LoVo (cell line): ENCODE results near the gene ZNF345.

Experiments
- DNase-seq: peaks from one replicate; pipeline ENCODE4 v3.0.0-alpha.2; 2016; ENCODE audit warnings: low spot score

Gene ZNF345

DNA sequence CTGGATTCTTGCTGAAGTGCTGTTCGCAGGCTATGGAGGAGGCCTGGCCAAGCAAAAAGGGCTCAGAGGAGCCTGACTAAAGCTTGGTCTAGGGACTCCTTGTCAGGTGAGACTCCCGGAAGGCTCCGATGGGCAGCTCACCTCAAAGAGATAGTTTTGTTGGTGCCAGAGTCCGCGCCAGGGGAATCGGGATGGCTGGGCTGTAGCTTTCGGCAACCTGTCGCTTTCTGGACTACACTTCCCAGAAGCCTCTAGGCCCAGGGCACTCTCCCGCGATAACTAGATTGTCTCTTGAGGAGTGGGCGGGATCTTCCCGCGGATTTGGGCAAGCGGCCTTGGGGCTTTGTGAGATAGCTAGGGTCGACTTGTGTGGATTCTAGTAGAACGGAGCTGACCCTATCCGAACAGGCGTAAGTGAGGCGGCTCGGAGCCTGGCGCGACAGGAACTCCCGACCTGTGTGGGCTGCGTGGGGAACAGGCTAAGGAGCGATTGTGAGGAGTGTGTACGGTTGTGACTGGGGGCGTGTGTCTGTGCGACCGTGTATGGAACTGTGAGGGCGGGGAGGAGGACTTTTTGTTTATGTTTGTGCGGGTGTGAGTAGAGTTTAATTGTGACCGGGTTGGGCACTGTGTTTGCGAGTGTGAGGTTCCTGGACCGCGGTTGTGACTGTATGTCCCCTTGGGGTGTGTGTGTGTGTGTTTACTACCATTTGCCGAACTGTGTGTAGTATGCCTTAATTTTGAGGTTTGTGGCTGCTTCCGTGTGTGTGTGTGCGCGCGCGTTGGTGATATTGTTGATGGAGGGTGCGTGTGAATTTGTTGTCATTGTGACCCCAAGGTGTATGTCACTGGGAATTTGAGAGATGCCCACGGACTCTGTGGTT, at the start of gene ZNF345:
TSS of gene ZNF345 (plus strand) at position 318 of the 884 bp plus-strand sequence. CDS start 25,955 bp downstream, outside the sequence.
- no peak for DNase-seq

DNA sequence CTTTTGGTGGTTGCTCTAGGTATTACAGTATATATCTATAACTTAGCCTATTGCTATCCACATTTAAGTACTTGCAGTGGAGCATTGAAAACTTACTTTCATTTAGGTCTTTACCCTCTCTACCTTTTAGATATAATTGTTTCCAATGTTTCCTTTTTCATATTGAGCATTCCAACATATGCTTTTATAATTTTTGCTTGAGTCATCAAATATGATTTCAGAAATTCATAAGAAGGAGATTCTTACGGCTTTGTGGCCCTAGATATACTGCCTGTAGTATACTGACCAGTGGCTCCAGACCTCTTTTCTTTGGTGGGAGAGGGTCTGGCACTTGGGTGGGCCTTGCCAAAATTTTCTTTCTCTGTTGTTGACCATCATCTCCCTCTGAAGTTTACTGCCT, 45.3 kb upstream of the ZNF345 start:
- DNase-seq = no peak

DNA sequence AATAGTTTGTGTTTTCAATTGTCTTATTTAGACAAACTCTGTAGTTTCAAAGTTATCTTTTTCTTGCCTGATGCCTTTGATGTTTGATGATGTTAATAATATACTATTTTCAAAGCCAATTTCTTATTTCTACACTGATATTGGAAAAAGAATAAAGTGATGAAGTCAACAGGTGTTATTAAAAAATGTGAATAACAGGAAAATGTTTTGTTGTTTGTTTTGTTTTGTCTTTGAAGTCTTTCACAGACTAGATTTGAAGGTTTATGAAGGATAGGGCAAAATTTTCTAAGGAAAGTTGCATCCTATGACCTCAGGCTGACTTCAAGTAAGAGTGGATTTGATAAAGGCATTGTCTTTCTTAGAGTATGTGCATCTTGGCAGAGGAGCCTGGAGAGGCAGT, 43.6 kb upstream of the ZNF345 start:
- no peak for DNase-seq

DNA sequence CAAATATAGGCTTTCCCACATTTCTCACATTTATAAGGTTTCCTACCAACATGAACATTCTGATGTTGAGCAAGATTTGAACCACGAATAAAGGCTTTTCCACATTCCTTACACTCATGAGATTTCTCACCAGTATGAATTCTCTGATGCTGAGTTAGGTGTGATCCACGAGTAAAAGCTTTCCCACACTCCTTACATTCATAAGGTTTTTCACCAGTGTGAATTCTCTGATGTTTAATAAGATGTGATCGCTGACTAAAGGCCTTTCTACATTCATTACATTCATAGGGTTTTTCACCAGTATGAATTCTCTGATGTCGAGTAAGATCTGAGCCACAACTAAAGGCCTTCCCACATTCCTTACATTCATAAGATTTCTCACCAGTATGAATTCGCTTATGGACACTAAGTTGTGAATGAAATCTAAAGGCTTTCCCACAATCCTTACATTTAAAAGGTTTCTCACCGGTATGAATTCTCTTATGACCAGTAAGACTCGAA, 31.5 kb upstream of the ZNF345 start:
- DNase-seq = no peak

DNA sequence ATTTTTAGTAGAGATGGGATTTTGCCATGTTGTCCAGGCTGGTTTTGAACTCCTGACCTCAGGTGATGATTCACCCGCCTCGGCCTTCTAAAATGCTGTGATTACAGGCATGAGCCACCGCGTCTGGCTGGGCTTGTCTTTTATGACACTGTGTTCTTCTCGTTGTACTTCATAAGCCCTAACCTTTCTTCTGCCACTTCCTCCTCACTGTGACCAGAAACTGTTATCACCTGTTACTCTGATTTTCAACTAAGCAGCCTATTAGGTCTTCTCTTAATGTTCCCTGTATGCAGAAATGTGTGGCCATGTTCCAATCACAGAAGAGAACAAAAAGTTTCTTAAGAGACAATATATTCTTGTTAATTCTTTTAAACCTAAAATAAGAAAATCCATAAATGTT, 28.9 kb upstream of the ZNF345 start:
- no peak for DNase-seq

DNA sequence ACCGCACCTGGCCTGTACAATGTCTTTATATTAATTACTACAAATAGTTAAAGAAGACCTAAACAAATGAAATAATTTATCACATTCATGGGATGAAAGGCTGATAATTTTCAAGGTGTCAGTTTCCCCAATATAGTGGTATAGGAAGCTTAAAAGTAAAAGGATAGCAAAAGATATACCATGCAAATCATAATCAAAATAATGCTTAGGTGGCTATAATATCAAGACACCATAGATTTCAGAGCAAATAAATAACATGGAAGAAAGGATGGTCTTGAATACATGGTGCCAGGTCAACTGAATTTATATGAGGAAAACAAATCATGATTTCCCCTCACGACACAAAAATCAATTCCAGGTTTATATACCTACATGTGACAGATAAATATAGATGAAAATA, 17.2 kb upstream of the ZNF345 start:
- DNase-seq = no peak

DNA sequence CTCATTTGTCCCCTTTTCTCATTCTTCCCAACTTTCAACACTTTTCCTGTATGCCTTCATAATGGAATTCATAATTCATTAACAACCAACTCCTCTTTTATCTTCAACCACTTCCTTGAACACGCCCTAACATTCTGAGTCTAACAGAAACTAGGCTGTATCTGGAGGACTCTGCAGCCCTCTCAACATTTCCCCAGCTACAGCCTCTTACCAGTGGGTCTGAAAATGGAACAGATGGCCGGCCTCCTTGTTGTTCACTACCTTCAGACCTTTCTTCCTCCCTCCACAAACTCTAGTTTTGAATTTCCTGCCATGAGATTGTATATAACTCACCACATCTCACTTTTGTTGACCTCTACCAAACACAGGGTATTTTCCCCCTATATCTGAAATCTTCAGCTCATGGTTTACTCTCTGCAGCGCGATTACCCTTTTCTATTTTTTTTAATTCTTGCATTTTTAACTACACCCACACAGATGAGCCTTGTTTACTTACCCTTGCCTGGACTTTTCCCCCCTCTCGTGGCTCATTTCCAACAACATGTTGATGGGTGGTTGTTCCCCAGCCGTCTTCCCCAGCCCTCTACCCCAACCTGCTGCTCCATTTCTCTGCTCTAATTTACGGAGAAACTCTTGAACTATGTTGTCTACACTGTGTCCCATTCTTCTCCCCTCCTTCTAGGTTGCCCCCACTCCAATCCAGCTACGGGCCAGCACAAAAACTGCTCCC, 13.3 kb upstream of the ZNF345 start:
- DNase-seq = no peak

DNA sequence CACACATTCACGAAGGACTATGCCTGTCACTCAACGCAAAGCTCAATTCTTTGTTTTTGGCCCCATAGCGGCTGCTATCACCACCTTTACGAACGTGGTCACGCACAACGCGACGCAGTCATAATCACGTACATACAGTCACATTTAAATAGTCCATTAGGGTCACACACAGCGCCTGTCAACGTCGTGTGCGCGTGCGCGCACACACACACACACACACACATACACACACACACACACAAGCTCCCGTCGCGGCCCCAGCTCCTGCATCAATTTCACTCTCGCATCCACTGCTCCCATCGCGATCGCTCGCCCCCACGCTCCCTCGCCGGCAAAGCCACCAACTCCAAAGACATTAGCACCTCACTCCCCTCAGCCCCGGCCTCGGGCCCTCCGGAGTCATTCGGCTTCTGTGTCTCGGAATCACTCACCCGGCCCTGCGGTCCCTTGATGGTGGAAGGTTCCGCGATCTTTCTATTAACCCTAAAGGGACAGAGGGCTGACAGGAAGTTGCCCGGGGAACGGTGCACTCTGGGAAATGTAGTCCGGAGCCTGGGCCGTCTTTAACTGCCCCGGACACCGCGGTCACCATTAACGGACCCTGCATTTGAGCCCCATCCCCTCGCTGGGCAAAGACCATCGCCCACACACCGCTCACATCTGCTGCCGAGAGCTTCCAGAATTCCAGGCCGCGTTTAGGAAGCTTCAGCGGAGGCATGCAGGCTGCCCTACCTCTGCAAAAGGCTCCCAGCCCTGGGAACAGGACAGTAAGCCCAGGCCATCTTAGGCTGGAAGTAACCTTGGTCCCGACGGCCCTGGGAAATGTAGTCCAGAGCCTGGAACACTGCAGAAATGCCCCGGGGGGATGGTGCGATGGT, 12.5 kb upstream of the ZNF345 start, which contains the start of gene ZNF790:
TSS of gene ZNF790 (minus strand) at position 482 of the 878 bp plus-strand sequence. CDS start 12,768 bp downstream, outside the sequence.
- no peak for DNase-seq

DNA sequence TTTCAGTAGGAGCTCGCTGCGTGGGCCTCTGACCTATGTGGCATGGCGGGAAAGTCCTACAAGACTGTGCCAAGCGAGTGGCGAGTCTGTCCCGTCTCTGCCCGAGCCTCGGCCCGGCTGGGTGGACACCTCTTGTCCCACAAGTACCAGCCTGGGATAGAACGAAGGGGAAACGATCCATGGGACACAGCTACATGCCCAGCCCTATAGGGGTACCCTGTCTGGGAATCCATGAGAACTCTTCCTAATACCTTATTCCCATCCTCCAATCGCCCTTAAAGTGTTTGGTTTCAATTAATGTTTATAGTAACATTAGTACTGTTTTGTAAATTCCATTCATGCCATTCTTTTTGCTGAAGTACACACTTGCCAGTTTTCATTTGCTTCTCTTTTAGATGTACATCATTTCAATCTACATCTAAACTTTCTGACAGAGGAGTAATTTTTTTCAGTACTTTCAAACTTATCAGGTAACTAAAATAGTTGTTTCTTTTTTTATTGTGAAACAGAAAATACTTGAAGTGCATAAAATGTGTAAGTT, 11.8 kb upstream of the ZNF345 start:
- DNase-seq = no peak

DNA sequence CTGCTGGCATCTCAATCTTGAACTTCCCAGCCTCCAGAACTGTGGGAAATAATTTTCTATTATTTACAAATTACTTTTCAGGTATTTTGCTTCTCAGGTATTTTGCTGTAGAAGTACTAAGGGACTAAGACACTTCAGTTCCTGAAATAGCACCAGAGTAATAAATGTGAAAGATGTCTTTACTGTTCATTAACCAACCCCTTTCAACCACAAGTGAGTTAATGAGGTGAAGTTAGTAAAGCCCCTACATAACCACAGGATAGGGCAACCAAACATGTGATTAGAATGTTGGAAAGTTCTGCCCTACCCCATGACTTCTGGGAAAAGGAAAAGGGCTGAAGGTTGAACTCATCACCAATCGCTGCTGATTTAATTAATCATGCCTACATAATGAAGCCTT, 2.7 kb upstream of the ZNF345 start:
- DNase-seq = no peak

DNA sequence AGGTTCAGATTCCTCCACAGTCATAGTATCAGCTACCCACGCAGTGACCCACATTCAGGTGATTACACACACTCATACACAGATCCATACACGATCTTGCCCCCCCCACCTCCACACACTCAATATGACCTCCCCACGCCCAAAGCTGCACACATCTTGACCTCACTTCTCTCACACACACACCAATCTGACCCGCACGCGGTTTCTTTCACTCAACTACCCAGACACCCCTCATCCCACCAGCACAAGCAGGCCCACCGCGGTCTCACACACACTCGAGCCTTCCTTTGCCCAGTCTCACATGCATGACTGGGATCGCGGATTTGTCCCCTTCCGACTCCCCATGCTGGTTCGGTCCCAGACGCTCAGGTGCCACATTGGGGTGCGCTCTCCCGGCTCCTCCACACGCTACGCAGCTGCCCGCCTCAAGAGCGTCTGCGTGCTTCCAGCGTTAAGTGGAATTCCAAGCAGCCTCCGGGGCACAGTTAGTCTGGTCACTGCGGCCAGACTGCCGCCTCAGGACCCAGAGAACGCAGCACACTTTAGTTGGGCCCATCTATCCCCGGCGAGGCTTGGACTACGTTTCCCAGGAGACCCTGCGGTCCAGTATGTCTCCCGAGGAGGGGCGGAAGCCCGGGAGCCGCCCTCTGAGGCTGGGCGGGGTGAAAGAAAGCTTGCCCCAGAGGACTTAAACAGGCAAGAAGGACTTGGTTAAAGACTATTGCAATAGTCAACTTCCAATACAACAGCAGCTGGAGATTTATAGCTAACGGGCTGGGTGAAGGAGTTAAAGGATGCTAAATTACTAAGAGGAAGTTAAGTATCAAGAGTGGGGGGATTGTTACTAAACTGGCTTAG, 746 bp upstream of the ZNF345 start:
- DNase-seq = no peak

DNA sequence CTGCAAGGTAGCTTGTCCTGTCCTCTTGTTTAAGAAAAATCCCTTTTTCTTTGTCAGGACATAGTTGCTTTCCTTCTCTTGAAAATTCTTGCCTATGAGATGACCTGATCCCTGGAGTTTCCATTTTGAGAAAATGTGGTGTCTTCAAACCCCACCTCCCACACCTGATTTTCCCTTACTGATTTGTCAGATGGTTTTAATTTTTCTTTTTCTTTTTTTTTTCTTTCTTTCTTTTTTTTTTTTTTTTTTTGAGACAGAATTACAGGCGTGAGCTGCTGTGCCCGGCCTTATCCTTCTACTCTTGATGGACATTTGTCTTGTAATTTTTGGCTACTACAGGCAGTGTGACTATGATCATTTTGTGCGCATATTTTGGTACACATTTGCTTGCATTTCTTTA, 1.2 kb downstream of the ZNF345 start:
- no peak for DNase-seq

DNA sequence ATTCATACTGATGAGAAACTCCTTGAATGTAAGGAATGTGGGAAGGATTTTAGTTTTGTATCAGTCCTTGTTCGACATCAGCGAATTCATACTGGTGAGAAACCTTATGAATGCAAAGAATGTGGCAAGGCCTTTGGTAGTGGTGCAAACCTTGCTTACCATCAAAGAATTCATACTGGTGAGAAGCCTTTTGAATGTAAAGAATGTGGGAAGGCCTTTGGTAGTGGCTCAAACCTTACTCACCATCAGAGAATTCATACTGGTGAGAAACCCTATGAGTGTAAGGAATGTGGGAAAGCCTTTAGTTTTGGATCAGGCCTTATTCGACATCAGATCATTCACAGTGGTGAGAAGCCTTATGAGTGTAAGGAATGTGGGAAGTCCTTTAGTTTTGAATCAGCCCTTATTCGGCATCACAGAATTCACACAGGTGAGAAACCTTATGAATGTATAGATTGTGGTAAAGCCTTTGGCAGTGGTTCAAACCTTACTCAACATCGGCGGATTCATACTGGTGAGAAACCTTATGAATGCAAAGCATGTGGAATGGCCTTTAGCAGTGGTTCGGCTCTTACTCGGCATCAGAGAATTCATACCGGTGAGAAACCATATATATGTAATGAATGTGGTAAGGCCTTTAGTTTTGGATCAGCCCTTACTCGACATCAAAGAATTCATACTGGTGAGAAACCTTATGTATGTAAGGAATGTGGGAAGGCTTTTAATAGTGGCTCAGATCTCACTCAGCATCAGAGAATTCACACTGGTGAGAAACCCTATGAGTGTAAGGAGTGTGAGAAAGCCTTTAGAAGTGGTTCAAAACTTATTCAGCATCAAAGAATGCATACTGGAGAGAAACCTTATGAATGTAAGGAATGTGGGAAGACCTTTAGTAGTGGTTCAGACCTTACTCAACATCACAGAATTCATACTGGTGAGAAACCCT, 26.6 kb downstream of the ZNF345 start:
- no peak for DNase-seq

DNA sequence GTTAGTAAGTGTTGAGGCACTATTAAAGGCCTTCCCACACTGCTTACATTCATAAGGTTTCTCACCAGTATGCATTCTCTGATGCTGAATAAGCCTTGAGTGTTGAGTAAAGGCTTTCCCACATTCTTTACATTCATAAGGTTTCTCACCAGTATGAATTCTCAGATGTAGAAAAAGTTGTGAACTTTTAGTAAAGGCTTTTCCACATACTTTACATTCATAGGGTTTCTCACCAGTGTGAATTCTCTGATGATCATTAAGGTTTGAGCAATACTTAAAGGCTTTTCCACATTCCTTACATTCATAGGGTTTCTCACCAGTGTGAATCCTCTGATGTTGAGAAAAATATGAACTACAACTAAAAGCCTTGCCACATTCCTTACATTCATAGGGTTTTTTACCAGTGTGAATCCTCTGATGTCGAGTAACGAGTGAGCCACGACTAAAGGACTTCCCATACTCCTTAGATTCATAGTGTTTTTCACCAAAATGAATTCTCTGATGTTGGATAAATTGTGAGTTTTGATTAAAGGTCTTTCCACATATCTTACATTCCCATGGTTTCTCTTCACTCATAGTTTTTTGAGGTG, 41.2 kb downstream of the ZNF345 start:
- DNase-seq = no peak

DNA sequence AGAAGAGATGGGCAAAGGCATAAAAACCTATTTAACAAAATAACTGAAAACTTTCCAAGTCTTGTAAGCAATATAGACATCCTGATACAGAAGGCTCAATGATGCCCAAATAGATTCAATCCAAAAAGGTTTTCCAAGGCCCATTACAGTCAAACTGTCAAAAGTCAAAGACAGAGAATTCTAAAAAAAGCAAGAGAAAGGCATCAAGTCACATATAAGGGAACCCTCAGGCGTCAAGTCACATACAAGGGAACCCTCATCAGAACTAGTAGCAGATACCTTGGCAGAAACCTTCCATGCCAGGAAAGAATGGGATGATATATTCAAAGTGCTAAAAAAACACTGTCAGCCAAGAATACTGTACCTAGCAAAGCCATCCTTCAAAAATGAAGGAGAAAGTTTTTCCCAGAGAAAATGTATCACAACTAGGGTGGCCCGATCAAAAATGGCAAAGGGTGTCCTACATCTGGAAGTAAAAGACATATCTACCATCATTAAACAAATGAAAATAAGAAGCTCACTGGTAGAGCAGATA, 44.2 kb downstream of the ZNF345 start:
- DNase-seq = no peak

DNA sequence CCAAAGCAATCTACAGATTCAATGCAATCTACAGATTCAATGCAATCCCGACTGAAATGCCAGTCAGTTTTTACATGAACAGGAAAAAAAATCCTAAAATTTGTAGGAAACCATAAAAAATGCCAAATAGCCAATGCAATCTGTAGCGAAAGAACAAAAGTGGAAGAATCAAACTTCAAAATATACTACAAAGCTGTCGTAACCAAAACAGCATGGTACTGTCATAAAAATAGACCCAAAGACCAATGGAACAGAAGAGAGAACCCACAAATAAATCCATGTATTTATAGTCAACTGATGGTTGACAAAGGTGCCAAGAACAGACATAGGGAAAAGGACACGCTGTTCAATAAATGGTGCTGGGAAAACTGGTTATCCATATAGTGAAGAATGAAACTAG, 47.7 kb downstream of the ZNF345 start:
- DNase-seq = no peak

DNA sequence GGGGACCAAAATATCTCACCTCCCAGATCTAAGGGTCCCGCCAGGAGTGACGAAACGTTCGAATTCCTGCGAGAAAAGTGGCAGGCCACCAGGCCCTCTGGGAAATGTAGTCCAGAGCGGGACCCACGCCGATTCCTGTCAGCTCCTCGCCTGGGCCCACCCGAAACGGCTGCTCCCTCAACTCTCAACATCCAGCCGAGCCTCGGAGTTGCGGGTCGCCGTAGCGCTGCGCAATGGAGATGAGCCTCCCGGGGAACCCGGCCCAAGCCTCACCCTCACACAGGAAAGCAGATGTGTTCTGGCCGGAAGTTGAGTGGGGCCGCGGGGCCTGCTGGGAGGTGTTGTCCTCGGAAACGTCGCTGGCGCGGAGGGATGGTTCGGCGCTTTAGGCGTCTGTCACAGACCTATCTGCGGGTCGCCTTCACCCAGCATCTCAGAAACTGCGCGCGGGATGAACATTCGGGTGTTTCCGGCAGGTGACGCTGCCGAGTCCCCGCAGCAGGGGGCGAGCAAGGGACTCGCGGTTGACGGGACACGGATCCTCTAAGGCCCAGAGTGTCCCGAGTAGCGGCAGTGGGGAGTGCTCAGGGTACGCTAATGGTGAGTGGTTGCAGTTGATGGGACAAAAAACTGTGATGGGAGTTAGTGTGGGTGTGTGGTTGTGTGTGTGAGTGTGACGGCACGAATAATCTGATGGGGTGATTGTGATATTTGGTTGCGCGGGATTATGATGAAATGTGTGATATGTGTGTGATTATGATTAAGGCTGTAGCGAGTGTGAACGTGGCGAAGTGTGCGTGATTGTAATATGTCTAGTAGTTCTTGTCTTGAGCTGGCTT, 65.5 kb downstream of the ZNF345 start, which contains the start of the genes ZNF568 and ZNF829:
TSS of gene ZNF568 (plus strand) at position 341 of the 839 bp plus-strand sequence. CDS start 6,439 bp downstream, outside the sequence.
TSS of gene ZNF829 (minus strand) at position 300 of the 839 bp plus-strand sequence. CDS start 1,124 bp downstream, outside the sequence.
- DNase-seq = no peak

DNA sequence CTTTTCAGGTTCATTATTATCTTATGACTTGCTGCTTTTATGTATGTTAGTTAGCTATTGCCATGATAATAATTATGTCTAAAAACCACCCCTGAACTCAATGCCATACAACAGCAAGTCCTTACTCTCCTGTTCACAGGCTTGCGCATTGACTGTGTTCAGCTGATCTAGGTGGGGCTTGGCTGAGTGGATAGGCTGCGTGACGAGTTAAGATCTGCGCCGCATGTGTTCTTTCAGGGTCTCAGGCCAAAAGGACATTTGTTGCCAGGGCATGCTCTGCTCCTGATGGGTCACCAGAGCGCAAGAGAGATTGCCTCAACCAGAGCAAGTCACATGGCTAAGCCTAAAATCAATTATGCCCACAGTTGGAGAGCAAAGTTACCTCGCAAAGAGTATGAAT, 66.3 kb downstream of the ZNF345 start:
- DNase-seq = no peak
